DMS79 (cell line): ENCODE measurements around the gene MRPS18A.
"Not testable (repeated sequence)": the region's sequence is repeated elsewhere in the genome, so short reads cannot be mapped to it uniquely, and the experiment has no call there.

Experiments used
- DNase-seq: peaks from one replicate; lab custom pipeline; 2025; lab: John Stamatoyannopoulos, UW

The MRPS18A gene

DNA sequence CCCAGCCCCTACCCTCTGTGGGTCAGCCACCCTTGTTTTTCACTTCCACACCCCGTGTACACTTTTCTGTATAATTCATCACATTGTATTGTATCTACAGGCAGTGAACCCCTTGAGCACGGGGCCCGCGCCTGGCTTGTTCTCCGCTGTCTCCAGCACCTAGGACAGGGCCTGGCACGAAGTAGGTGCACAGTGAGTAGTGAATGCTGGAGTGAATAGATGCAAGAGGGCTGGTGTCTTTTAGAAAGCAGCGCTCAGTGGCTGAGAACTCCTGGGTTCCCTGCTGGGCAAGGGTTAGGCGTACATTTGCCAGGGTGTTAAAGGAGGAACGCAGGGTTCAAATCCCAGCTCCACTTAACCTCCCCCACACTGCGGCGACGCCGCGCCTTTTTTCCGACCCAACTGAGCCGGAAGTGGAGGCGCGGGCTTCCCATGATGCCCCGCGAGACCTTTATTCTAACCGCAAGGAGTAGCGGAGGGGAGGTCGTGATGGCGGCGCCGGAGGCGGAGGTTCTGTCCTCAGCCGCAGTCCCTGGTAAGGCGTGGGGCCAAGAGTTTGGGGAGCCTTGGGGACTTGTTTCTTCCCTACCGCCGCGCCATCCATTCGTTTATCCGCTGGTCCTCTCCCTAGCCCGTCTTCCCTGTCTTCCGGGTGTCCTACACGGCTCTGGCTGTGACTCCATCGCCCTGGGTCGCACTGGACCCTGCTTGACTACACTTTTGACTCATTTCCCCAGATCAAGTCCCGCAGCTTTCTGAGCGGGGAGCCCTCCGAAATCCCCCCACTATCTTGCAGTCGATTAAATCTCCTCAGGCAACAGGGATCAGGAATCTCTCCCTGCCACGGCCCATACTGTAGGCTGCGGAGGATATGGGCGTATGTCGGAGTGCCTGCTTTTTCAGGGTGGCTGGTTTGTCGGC is 51.9 kb downstream of the MRPS18A start, which contains the start of gene MAD2L1BP:
Gene MAD2L1BP (plus strand): TSS at position 454 of the 921 bp plus-strand sequence. CDS start 36 bp downstream, at position 490.
- DNase-seq: peak; percentile 75

DNA sequence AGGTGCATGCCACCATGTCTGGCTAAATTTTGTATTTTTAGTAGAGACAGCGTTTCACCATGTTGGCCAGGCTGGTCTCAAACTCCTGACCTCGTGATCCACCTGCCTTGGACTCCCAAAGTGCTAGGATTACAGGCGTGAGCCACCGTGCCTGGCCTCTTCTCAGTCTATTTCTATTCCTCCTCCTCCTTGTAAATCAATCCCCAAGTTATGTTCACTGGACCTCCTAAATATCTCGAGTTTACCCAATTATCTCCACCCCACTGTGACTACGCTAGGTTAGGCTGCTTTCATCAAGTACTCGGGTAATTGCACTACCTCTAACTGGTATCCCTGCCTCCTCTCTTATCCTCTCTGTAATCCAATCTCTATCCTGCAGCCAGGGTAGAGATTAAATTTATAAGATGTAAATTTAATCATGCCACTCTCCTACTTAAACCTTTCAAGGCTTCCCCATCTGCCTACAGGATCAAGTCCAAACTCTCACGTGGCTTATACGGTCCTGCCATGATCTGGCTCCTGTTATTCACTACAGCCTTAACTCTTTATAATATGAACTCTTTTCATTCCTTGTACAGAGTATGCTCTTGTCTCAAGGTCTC is 52.8 kb downstream of the MRPS18A start:
- no peak for DNase-seq

GRCh38 chr6:43633002-43633401 is 54.6 kb downstream of the MRPS18A start:
- DNase-seq: not testable (repeated sequence)

- no peak for DNase-seq
Measured at GRCh38 chr6:43630980-43631619, 56.5 kb downstream of the MRPS18A start.

DNA sequence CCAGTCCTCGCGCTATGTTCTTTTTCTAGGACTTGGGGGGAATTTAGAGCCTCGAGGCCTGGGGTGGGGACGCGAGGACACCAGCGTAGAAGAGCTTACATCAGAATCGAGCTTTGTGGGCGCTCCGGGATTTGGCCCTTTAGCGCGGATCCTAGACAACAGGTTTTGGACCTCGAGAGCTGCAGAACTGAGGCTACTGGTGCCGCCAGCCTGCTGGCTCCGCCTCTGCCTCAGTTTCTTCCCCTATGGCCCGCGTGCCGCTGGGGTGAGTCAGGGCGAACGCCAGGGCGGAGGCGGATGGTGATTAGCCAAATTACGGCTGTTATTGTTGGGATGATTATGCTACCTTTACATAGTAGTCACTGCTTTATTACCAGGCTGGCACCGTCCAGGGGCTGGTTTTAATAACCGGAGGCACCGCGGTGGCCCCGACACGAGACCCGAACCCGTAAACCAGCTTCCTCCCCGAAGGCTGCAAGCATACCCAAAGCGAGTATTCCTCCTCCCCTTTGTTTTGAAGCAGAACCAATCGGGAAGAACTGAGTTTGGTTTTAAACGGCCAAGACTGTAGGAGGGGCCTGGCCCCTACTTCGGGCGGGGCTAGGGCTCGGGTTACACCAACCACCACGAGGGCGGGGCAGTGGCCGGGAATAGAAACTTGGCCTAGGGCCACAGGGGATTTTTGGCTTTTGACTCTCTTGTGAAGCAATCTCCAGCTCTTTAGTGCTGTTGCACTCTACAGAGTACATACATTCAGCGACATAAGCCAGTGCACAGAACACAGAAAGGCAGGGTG is 57.9 kb downstream of the MRPS18A start:
- peak; percentile 97 for DNase-seq

GRCh38 chr6:43629104-43629504 is 58.5 kb downstream of the MRPS18A start, which contains the start of gene GTPBP2:
GTPBP2 (minus strand) TSS chr6:43629264; CDS start chr6:43629162, 102 bp downstream.
- DNase-seq: peak; percentile 97

GRCh38 chr6:43628393-43629103 is 59.0 kb downstream of the MRPS18A start:
- DNase-seq: peak; percentile 54

- DNase-seq: peak; percentile 62
Measured at GRCh38 chr6:43627008-43627825, 60.4 kb downstream of the MRPS18A start.

DNA sequence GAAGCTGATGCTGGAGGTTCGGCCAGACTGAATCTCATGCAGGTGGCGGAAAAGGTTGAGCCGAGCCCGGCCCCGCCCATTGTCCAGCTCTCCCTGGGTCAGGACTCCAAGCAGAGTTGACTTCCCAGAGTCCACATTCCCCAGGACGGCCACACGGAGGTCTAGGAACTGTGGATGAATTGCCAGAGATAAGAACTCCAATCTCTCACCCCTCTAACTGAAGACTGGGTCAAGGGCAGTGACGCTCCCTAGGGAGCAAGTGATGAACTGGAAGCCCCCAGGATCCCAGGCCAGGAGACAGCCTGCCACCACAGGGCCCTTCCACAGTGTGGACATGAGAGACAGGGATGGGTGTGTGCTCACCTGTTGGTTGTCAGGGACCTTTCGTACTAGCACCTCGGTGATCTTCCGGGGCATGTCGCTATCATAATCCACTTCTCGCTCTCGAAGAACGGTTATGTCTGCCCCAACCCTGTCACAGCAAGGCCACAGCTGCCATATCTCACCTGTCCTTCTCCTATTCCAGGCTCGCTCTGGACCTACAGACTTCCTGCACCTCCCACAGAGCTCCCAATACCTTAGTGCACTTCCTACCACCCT is 62.1 kb downstream of the MRPS18A start:
- no peak for DNase-seq

GRCh38 chr6:43624786-43625288 is 62.8 kb downstream of the MRPS18A start:
- DNase-seq: no peak

DNA sequence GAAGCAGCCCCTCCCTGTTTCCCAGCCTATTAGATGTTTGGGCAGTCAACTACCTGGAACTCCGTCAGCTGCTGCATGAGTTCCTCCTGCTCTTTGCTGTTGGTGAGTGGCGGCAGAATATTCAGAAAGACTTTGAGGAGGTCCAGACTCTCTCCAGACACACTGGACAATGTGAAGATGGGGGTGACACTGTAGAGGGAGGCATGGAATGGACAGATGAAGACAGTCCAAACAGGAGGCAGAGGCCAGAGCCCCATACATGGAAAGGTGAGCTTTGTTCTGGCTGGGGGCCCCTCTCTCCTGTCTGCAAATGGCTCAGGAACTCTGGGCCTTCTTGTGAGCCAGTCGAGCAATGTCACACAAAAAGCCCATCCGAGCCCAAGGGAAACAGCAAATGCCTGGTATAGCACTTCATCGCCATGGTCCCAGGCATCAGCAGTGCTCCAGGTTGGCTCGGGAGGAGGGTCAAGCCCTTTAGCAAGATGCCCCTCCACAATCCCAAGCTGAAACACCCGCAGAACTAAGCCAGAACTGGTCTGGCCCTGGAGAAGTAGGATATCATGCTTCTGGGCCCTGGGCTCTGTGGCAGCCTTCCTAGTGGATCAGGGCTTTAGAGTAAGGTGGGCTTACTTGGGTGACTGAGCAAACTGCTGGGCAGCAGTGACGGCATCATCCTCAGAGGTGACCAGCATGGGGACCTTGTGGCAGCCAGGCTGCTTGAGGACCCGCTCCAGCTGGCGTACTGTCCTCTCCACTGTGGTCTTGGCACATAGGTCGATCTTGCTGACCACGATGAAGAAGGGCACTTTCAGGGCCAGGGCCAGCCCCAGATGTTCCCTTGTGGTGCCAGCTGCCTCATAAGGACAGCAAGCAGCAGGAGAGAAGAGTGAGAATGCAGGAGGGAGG is 63.5 kb downstream of the MRPS18A start:
- no peak for DNase-seq

DNA sequence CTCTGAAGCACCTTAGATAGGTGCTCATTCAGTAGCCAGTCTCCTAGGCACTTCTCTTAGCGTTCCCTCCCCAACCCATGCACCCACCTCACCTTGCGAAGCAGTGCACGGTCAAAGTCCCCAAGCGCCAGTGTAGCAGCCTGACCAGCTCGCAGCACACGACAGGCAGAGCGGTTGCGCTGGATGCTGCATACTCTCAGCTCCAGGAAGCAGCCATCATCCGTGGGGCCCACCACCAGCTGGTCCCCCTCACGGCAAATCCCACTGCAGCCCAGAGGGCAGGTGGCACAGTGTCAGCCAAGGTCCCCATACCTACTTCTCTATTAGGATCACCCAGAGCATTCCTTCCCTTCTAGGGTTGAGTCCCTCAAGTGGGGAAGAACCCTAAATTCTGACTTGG is 65.0 kb downstream of the MRPS18A start:
- DNase-seq: no peak

DNA sequence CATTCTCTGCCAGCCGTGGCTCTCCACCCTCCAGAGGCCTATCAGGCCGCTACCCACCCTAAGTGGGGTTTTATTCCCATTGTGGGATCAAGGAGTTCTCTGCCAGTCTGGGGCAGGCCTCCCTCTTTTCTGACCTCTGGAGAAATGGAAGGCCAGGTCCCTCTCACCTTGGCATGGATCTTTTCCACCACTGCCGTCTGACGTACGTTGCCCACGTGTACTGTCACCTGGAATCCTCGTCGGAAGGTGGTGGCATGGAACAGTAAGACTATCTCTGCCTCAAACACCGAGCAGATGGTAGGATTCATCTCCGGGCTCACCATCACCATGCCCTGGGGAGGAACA is 65.8 kb downstream of the MRPS18A start:
- DNase-seq: no peak
